GM19193 (cell line): ENCODE data around the gene ANKRD13B.

ENCODE experiments used
- POLR2A ChIP-seq: IDR thresholded peaks from 4 replicates; pipeline ENCODE4 v1.6.1; 2011; ENCODE audit not compliant: insufficient read depth, insufficient read length; ENCODE audit errors: extremely low read depth

The ANKRD13B gene

DNA sequence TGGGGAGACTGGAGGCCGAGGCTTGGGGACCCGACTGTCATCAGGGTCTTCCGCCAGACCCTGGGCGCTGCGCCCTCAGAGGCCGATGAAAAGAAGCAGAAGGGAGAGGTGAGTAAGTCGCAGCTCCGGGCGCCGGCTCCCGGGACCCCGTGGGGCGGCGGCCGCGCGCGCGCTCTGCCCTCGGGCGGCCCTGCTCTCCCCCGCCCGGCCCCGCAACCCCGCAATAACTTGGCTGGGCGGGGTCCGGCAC is 25.7 kb upstream of the ANKRD13B start:
- no peak for TF ChIP-seq POLR2A

DNA sequence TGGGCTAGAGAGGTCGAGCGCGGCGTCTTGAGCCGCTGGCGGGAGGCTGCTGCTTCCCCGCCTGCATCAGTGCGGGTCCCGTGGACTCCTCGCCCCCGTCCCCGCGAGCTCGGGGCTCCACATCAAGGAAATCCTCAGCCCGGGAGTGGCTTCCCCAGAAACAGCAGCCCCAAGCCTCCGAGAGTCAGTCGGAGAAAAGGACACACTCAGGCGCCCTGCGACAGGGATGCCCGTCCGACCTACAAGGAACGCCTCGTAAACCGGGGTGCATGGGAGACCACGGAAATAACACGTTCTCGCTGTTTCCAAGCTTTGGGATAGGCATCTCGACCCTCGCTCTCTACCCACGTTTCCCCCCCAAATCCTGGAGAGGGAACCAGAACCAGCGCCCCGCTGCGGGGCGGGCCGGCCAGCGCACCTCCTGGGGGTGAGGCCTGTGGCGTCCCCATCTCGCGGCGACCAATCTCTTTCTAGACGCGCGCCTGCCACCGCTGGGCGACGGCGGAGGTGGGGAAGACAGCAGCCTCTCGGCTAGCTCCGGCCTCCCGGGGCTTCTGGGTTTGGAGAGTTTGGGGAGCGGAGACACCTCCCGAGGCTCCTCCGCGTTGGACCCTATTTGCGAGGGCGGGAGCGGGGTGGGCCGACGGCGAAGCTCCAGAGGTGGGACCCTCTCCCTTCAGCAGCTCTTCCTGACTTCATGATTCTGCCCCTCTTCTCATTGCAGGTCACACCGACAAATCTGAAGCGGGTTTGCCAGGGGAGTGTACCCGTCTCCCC is 25.2 kb upstream of the ANKRD13B start:
- TF ChIP-seq POLR2A = no peak

DNA sequence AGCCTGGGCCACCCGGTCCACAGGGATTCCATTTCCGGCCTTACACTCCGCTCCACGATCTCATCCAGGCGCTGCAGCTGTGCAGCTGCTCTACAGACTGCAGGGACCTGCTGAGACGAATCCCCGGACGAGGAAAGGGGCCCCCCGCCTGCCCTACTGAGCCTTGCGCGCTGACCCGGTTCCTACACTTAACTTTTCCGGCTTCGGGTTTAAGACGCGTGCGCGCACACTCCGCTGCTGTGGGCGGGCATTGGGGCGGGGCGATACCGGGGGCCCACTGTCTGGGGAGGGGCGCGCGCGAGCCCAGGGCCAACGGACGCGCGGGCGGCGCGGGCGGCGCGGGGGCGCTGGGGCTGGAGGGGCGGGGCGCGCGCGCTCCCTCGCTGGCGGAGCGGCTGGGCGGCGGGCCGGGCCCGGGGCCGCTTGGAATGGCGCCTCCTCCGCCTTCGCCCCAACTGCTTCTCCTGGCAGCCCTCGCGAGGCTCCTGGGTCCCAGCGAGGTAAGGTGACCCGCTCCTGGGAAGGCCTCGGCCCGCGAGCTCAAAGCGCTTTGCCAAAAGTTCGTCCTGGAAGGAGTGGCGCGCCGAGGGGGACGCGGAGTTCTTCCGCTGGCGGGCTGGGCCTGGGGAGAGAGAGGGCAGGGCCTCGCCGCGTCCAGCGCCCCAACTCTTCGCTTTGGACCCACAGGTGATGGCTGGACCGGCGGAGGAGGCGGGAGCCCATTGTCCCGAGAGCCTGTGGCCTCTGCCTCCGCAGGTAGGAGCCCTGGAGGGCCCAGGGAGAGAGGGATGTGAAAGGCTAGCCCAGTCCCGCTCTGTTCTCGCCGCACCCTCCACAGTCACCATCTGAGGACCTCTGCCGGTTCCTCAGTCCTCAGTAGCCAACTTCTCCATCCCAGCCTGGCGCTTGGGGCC is 24.3 kb upstream of the ANKRD13B start, which contains the start of gene TP53I13:
Gene TP53I13 (plus strand): TSS at position 371 of the 914 bp plus-strand sequence. CDS start 58 bp downstream, at position 429.
- peak; percentile 78 for TF ChIP-seq POLR2A

DNA sequence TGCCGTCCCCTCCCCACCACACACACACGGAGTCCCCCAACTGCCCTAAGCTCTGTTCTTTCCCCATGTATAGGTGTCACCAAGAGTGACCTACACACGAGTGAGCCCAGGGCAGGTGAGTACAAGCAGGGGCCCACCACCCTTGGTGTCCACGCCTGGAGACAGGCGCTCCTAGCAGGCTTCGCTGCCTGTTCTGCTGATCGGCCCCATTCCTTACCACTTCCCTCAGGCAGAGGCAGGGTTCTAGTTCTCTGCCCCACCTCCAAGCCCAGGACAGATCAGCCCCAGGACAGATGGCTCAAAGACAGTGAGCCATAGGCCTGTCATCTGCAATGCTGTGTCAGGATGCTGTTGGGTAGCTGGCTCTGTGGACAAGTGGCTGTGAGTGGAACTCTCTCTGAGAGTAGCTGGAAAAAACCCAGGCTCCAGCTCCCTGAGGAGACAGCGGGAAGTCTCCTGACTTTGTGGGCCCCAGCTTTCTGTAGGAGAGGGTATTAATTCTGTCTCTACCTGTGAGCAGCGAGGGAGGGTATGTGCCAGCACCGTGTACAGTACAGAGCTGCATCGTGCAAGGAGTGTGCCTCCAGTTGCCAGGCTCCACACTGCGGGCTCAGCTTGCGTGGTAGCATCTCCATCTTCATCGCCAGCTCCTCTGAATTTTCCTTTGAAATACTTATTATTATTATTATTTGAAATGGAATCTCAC is 23.5 kb upstream of the ANKRD13B start:
- TF ChIP-seq POLR2A = no peak

DNA sequence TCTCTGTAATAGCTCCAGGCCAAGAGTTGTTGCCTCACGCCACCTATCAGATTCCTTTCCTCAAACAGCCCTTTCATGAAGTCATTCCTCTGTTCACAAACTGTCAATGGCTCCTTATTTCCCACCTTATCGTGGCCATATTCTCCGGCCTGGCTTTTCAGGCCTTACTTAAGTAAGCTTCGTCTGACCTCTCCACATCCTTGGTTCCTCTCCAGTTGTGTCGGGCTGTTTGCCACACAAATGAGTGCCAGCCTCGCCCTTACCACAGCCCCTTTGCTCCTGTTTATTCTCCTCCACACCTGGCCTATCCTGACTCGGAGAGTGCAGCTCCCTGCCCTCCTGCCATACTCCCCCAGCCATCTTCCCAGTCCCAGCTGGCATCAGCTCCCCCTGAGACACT is 22.4 kb upstream of the ANKRD13B start:
- TF ChIP-seq POLR2A = no peak

DNA sequence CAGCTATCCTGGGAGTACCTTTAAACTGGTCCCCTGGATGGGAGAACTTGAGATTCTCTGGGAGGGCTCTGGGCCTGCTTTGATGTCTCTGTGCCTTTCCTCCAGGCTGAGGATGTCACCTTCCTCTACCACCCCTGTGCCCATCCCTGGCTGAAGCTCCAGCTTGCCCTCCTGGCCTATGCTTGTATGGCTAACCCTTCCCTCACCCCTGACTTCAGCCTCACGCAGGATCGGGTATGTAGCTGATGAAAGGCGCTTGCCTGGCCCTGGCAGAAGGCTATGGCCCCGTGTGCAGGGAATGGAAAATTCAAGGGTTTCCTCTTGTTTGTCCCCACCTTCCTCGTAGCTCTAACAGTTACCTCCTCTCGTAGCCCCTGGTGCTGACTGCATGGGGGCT is 21.4 kb upstream of the ANKRD13B start:
- no peak for TF ChIP-seq POLR2A

DNA sequence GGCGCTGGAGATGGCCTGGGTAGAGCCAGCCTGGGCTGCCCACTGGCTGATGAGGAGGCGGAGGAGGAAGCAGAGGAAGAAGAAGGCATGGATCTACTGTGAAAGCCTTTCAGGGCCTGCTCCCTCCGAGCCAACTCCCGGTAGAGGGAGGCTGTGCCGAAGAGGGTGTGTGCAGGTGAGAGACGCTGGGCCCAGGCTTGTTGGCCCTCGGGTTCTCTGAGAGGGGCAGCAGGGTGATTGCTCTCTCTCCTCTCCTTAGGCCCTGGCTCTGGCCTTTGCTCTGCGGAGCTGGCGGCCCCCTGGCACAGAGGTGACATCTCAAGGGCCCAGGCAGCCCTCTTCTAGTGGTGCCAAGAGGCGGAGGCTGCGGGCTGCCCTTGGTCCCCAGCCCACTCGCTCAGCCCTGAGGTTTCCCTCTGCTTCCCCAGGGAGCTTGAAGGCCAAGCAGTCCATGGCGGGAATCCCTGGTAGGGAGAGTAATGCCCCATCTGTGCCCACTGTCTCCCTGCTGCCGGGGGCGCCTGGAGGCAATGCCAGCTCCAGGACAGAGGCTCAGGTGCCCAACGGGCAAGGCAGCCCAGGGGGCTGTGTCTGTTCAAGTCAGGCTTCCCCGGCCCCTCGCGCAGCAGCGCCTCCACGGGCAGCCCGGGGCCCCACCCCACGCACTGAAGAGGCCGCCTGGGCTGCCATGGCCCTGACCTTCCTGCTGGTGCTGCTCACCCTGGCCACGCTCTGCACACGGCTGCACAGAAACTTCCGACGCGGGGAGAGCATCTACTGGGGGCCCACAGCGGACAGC is 20.9 kb upstream of the ANKRD13B start:
- no peak for TF ChIP-seq POLR2A

DNA sequence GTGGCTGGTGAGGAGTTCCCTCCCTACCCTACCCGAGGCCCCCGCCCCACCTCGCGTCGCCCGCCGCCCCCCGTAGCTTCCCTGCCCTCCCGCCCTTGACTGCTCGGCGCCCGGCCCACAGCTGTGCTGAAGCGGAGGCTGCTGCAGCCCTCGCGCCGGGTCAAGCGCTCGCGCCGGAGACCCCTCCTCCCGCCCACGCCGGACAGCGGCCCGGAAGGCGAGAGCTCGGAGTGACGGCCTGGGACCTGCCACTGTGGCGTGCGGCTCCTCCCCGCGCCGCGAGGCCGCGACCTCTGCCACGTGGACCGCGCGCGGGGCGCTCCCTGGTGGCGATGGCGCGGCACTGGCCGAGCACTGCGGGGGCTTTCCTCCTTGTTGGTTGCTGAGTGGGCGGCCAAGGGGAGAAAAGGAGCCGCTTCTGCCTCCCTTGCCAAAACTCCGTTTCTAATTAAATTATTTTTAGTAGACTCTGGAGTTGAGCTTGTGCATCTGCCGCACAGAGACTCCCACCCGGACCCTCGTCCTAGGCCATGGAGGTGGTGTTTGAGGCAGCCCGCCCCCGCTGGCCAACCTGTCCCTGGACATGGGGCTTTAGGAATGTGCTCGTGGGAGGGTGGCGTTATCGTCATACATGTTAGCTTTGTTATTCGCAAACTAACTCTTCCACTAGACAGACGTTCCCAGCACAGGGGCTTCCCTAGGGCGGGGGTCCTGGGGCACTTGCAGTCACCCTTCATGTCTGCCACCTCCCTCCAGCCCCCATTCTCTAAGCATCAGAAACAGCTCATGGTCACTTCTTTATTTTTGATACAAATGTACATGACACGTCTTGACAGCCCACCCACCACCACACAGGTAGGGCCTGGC is 20.0 kb upstream of the ANKRD13B start:
- TF ChIP-seq POLR2A = peak; percentile 42

DNA sequence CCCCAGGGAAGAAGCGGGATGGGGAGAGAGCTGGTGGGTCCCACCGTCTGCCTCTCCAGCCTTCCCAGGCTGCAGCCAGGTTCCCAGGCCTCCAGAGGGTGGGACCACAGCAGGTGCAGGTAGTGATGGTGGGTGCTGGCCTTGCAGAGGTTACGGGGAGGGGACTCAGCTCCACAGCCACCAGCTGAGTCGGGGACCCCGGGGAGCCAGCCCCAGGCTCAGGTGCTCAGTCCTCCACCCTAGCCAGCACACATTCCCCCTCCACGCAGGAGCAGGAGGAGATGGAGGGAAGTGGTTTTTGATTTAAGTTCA is 19.4 kb upstream of the ANKRD13B start:
- TF ChIP-seq POLR2A = no peak

DNA sequence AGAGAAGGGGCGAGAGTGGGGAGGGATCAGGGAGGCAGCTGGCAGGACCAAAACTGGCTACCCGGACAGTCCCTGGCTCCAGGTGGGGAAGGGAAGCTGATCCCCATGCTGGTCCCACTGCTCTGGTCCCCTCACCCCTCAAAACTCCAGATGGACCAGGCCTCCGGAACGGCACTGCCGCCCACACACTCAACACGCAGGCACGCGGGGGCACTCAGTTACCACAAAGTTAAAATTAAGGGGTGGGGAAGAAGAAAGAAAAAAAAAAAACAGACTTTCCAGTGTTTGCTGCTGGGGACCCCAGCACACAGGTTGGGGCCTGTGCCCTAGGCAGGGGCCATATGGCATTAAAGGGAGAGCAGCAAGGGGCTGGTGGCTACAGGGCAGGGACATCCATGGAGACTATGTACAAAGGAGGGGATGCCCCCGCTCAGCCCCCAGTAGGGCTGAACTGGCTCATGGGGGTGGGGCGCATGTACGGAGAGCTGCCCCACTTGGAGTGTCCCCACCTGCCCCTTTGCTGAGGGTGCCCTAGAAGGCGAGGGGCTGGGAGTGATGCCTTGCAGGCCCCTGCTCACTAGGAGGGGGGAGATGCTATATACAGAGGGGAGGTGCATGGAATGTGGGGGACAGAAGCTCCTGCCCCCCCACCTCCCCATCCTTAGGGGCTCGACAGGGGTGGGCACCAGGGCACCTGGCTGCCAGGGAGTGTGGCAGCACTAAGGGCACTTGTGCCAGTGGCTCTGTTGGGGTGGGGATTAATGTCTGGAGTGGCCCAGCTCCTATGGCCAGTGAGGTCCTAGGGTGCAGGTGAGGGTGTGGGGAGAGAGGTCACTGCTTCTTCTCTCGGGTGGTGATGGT is 18.8 kb upstream of the ANKRD13B start:
- TF ChIP-seq POLR2A = no peak

DNA sequence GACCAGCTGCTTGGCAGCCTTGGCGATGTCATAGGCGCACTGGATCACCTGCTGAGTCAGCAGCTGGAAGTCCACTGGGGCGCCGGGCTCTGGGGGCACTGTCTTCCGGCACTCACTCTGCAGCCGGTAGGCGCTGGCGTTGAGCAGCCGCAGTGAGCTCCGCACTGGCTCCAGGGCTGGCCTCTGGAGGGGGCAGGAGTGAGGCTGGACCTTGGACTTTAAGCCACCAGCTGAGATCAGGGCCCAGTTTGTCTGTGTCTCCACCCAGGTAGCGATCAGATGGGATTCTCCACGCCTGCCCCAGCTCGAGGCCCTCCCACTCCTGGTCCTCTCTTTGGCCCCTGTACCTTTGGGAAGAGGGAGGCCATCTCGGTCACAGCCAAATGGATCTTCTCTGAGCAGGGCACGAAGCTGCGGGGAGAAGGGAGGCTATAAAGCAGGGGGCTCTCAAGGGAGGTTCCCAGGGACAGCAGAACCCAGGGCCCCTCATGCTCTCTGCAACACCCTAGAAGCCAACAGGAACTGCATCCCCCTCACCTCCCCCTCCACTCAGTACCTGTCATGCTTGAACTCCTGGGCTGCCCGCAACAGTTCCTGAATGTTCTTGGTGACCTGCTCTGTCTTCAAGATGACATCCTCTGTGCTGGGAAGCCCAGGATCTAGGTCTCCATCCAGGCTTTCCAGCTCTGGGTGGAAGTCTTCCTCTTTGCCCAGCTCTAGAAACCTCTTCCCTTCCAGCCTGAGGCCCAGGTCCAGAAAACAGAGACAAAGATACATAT is 18.0 kb upstream of the ANKRD13B start:
- TF ChIP-seq POLR2A = no peak

DNA sequence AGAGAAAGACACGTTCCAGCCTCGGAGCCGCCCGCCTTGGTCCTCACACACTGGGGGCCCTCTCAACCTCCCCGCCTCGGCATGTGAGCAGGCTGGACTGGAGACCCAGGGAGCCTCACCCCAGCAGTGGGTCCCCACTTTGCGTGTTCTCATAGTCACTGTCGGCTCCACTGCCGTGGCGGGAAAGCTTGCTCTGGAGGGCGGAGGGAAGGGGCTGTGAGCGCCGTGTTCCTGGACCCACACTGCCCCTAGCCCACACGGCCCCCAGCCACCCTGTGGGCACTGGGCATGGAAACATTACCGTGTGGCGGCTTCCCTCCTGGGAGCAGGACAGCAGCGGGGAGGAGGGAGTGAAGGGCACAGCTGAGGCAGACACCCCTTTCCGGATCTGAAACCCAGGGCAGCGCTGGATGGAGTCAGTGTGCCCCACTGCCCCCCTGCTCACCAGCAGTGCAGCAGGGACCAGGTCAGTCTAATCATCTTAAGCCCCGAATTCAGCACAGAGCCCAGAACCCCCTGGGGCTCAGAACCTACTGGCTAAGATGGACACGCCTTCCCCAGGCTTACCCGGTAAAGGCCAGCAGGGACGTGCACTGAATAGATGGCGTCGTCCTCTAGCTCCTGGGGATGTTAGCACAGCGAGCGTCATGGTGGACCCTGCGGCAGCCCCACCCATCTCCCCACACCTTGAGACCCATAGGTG is 17.3 kb upstream of the ANKRD13B start:
- no peak for TF ChIP-seq POLR2A
